Ishikawa (cell line): ENCODE results near the gene WWOX.

Source experiments
- CEBPB ChIP-seq: IDR thresholded peaks from 2 replicates; pipeline ENCODE4 v1.6.1; 2012
- CREB1 ChIP-seq: IDR thresholded peaks from 2 replicates; pipeline ENCODE4 v1.6.1; 2012; ENCODE audit warnings: low read depth
- EGR1 ChIP-seq: IDR thresholded peaks from 2 replicates; pipeline ENCODE4 v1.6.1; 2012
- EP300 ChIP-seq: IDR thresholded peaks from 2 replicates; pipeline ENCODE4 v1.6.1; 2012; ENCODE audit warnings: borderline replicate concordance
- FOXM1 ChIP-seq: IDR thresholded peaks from 2 replicates; pipeline ENCODE4 v1.6.1; 2012; ENCODE audit warnings: low read depth, borderline replicate concordance
- NFIC ChIP-seq: IDR thresholded peaks from 2 replicates; pipeline ENCODE4 v1.6.1; 2012
- RAD21 ChIP-seq: IDR thresholded peaks from 2 replicates; pipeline ENCODE4 v1.6.1; 2012; ENCODE audit warnings: low read depth
- TAF1 ChIP-seq: IDR thresholded peaks from 2 replicates; pipeline ENCODE4 v1.6.1; 2012; ENCODE audit warnings: low read depth, mild to moderate bottlenecking
- TCF12 ChIP-seq: IDR thresholded peaks from 2 replicates; pipeline ENCODE4 v1.6.1; 2012; ENCODE audit warnings: low read depth
- TEAD4 ChIP-seq: IDR thresholded peaks from 2 replicates; pipeline ENCODE4 v1.6.1; 2012
- YY1 ChIP-seq: IDR thresholded peaks from 2 replicates; pipeline ENCODE4 v1.6.1; 2012; ENCODE audit warnings: low read depth
- ZBTB7A ChIP-seq: IDR thresholded peaks from 2 replicates; pipeline ENCODE4 v1.6.1; 2012; ENCODE audit warnings: low read depth
- TF ChIP-seq, protein P1 (sequence below): IDR thresholded peaks from 2 replicates; pipeline ENCODE4 v1.6.1; 2012
- TF ChIP-seq, protein P2 (sequence below): IDR thresholded peaks from 2 replicates; pipeline ENCODE4 v1.6.1; 2012
- TF ChIP-seq, protein P3 (sequence below): IDR thresholded peaks from 2 replicates; pipeline ENCODE4 v1.6.1; 2012; ENCODE audit warnings: low read depth, mild to moderate bottlenecking

WWOX gene

DNA sequence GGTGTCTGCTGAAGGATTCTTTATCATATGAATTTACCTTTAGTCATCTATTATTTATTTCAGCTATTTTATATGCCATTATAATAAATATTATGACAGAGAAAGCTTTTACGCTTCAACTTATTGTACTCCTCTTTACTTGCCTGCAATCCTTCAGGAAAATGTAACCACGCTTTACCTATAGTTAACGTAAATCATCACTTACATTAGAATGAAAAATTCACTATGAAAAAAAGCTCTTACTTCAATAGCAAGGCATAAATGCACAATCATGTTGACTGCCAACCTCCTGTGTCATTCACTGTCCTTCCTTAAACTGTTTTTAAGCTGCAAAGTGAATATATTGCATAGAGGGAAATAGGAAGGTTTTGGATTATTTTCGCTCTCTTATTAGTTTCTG is 277.9 kb downstream of the WWOX start:
- TF ChIP-seq, protein P1, sequence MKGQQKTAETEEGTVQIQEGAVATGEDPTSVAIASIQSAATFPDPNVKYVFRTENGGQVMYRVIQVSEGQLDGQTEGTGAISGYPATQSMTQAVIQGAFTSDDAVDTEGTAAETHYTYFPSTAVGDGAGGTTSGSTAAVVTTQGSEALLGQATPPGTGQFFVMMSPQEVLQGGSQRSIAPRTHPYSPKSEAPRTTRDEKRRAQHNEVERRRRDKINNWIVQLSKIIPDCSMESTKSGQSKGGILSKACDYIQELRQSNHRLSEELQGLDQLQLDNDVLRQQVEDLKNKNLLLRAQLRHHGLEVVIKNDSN, result no peak
- no peak for TF ChIP-seq TAF1

DNA sequence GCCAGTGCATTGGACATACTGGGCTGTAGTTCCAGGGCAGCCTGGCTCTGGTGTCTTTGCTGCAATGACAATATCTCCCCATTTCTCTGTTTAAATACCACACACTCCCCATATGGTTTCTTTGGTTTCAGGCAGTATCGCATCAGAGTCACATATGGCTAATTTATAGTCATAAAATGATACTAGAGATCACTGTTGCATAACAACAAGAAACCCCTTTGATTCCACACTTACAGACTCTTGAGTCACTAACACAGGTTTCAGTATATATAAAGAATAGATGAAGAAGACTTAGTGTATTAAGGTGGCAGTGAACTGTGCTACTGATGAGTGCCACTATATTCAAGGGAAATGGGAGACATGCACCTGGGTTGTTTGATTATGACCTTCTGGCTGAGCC is 281.6 kb downstream of the WWOX start:
- no peak for TF ChIP-seq CREB1
- TF ChIP-seq RAD21, result no peak
- no peak for TF ChIP-seq YY1
- no peak for TF ChIP-seq EP300
- no peak for TF ChIP-seq TCF12
- TF ChIP-seq, protein P1, result no peak
- TF ChIP-seq, protein P2, sequence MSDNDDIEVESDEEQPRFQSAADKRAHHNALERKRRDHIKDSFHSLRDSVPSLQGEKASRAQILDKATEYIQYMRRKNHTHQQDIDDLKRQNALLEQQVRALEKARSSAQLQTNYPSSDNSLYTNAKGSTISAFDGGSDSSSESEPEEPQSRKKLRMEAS, result no peak
- no peak for TF ChIP-seq ZBTB7A
- no peak for TF ChIP-seq FOXM1
- TF ChIP-seq CEBPB, result no peak

DNA sequence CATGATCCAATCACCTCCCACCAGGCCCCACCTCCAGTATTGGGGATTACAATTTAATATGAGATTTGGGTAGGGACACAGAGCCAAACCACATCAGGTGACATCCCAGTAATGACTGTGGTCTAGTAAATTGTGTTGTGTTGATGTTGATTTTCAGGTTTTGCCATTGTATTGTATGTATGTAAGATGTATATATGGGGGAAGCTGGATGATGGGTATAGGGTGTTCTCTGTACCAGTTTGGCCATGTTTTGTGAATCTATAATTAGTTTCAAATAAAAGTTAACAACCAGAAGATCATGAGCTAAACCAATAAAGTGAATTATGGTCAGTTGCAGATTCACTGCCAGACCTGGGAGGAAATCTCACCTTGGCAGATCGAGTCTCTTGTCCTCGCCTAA is 283.7 kb downstream of the WWOX start:
- TF ChIP-seq CREB1, result no peak
- TF ChIP-seq CEBPB, result no peak
- TF ChIP-seq, protein P2, result no peak
- TF ChIP-seq TAF1, result no peak
- no peak for TF ChIP-seq TCF12
- TF ChIP-seq NFIC, result no peak
- TF ChIP-seq, protein P3, sequence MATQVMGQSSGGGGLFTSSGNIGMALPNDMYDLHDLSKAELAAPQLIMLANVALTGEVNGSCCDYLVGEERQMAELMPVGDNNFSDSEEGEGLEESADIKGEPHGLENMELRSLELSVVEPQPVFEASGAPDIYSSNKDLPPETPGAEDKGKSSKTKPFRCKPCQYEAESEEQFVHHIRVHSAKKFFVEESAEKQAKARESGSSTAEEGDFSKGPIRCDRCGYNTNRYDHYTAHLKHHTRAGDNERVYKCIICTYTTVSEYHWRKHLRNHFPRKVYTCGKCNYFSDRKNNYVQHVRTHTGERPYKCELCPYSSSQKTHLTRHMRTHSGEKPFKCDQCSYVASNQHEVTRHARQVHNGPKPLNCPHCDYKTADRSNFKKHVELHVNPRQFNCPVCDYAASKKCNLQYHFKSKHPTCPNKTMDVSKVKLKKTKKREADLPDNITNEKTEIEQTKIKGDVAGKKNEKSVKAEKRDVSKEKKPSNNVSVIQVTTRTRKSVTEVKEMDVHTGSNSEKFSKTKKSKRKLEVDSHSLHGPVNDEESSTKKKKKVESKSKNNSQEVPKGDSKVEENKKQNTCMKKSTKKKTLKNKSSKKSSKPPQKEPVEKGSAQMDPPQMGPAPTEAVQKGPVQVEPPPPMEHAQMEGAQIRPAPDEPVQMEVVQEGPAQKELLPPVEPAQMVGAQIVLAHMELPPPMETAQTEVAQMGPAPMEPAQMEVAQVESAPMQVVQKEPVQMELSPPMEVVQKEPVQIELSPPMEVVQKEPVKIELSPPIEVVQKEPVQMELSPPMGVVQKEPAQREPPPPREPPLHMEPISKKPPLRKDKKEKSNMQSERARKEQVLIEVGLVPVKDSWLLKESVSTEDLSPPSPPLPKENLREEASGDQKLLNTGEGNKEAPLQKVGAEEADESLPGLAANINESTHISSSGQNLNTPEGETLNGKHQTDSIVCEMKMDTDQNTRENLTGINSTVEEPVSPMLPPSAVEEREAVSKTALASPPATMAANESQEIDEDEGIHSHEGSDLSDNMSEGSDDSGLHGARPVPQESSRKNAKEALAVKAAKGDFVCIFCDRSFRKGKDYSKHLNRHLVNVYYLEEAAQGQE, result no peak
- TF ChIP-seq ZBTB7A, result no peak
- TF ChIP-seq, protein P1, result no peak
- no peak for TF ChIP-seq EGR1
- no peak for TF ChIP-seq FOXM1

DNA sequence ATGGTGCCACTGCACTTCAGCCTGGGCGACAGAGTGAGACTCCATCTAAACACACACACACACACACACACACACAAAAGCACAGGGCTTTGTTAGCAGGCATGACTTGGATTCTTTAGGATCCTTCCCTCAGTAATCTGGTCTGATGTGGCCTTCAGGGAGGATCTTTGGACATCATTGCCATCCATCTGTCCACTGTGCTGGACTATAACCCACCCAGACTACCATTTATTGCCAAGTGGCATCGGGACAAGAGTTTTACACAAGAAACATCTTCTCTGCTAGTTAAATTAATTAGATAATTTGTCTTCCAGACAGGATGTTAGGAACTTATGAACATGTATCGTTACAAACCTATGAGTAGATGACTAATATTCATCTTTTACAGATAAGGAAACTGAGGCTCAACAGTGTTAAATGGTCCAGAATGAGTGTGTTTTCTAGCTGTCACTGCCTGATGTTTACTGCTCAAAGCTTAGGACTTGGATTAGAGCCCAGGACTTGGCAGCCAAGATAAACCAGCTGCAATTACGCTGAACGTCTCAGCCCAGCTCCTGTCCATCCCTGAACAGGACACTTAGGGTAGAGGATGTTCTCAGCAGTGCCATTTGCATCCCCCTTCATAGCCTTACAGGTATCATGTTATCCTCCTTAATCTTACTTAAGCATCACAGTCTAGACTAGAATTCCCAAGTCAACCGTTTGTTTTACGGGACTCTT is 285.8 kb downstream of the WWOX start:
- TF ChIP-seq, protein P3, result no peak
- TF ChIP-seq YY1 (no peak), TCF12 (no peak), TEAD4 (no peak), ZBTB7A (no peak), EGR1 (no peak), NFIC (no peak), EP300 (no peak), FOXM1 (no peak)
- TF ChIP-seq, protein P1, result no peak

DNA sequence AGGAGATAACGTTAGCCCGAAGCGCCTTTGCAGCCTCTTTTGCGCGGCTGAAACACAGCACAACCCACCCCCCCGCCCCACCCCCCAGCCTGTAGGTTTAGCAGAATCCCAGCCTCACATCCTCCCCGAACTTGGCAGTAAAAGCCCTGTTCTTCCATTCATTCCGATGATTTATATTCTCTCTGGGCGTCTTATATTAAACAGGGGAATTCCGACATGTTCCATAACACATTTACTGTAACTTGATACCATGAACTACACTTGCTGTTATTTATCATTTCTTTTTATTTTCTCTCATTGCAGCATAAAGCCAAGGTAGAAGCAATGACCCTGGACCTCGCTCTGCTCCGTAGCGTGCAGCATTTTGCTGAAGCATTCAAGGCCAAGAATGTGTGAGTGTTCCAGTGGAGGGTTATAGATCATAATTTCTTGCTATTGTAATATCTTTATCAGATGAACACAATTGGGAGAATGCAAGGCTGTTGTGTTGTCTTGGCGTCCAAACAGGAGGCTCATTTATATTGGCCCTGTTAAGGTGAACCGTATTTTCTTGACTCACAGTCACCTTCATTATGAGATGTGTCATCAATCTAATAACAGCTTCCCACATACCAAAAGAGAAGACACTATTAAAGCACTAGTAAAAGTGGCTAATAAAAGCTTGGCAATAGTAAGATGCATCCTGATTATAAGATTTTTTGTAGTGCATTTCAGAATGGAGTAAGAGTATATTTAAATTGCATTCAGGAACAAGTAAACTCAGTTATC is 287.3 kb downstream of the WWOX start:
- TF ChIP-seq TCF12 (no peak), RAD21 (no peak), ZBTB7A (no peak), TAF1 (no peak), NFIC (no peak), EGR1 (no peak), FOXM1 (no peak), CREB1 (no peak), TEAD4 (no peak), CEBPB (no peak), EP300 (no peak), YY1 (no peak)
- TF ChIP-seq, protein P1, result no peak
- TF ChIP-seq, protein P3, result no peak
- TF ChIP-seq, protein P2, result no peak
